Choroid plexus epithelial cell (primary cell): ENCODE data around the gene CNTN5.

Source experiments
- DNase-seq: peaks from one replicate; pipeline ENCODE4 v3.0.0-alpha.2; 2010; ENCODE audit warnings: low read depth
- H3K4me3 ChIP-seq: 2 replicates; pipeline ENCODE4 v1.5.1; 2011; ENCODE audit warnings: low read depth, mild to moderate bottlenecking, control low read depth, low read length, moderate library complexity
- TF ChIP-seq, protein P1 (sequence below): conservative IDR thresholded peaks from 2 replicates; pipeline ENCODE4 v1.5.1; 2011; ENCODE audit warnings: low read depth, mild to moderate bottlenecking, control low read depth, inconsistent platforms, low read length, moderate library complexity

CNTN5 gene

DNA sequence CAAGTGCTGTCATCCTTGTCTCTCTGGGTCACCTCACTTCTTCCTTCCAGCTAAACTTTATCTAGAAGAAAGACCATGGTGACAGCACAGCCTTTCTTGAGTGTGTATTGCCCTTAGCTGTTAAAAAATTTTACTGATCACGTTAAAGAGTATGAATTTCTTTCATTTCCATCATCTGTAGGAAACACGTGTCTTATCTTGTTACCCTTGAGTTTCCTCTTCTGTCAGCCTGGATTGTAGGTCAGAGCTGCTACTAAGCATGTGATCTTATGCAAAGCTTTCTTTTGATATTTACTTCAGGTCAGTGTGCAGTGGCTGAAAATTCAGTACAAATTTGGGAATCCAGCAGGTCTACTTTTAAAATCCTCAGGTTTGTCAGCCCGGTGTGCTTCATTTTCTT lies 1154.1 kb downstream of the CNTN5 start:
- TF ChIP-seq, protein P1, sequence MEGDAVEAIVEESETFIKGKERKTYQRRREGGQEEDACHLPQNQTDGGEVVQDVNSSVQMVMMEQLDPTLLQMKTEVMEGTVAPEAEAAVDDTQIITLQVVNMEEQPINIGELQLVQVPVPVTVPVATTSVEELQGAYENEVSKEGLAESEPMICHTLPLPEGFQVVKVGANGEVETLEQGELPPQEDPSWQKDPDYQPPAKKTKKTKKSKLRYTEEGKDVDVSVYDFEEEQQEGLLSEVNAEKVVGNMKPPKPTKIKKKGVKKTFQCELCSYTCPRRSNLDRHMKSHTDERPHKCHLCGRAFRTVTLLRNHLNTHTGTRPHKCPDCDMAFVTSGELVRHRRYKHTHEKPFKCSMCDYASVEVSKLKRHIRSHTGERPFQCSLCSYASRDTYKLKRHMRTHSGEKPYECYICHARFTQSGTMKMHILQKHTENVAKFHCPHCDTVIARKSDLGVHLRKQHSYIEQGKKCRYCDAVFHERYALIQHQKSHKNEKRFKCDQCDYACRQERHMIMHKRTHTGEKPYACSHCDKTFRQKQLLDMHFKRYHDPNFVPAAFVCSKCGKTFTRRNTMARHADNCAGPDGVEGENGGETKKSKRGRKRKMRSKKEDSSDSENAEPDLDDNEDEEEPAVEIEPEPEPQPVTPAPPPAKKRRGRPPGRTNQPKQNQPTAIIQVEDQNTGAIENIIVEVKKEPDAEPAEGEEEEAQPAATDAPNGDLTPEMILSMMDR, result no peak
- no peak for DNase-seq
- H3K4me3 ChIP-seq, result no peak overlapping the region

DNA sequence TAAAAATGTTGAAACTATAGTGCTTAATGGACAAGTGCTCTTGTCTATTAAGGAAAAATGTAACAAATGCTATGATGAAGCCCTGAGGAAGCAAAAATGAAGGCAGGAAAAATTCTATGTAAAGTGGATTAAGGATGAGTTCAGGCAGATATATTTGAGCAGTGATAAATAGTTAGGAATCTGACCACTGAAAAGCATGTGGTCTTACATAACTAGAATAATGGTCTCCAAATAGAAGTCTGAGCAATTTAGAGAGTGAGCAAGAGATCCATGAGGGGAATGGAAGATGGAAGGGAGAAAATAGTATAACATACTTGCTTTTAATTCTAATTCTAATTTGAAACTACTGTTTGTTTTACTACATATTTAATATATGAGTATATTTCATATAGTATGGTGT lies 1155.7 kb downstream of the CNTN5 start:
- H3K4me3 ChIP-seq, result no peak overlapping the region
- TF ChIP-seq, protein P1, result no peak
- DNase-seq, result no peak

DNA sequence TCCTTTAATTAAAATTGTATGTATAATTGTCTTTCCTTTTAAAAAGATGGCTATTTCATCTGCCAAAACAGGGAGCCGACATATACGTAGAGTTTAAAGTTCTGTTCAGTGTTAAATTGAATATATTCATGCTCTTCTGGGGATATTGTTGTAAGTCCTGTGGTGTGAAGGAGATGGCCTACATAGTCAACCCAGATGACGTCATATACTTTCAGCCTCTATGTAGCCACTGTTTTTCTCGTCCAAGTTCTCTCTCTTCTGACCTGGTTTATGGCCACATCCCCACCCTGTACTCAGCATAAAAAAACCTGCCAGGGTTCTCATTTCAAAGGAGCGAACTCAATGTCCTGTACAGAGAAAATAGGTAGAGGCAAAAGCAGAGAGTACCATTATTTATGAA lies 1156.9 kb downstream of the CNTN5 start:
- no peak for DNase-seq

DNA sequence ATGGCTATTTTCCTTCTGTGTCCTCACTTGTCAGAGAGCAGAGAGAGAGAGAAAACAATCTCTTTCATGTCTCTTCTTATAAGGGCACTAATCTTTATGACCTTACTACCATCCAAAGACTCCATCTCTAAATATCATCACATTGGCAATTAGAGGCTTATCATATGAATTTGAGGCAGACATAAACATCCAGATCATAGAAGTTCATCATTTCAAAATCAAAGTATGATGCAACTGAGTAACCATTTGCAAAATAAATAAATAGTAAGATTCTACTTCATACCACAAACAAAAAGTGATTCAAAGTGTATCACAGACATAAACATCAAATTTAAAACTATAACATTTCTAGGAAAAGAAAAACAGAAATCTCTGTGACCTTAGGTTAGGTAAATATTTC lies 1161.6 kb downstream of the CNTN5 start:
- TF ChIP-seq, protein P1, result no peak
- no peak overlapping the region for H3K4me3 ChIP-seq
- peak; percentile 2 for DNase-seq

More for the DNA sequence above, 1156.9 kb downstream of the CNTN5 start:
- TF ChIP-seq, protein P1, result no peak
- H3K4me3 ChIP-seq, result no peak overlapping the region

DNA sequence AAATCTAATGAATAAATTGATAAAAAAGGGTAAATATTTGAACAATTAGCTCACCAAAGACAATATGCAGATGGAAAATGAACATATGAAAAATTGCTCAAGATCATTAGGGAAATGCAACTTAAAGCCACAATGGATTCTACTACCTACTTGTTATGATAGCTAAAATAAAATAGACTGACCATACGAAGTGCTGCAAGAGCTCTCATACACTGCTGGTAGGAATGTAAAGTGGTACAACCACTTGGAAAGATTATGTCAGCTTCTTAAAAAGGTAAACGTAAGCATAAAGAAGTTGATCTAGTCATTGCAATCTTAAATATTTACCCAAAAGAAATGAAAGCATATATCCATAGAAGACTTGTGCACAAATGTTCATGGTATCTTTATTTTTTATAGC lies 1162.2 kb downstream of the CNTN5 start:
- DNase-seq, result peak; percentile 3
- TF ChIP-seq, protein P1, result no peak

DNA sequence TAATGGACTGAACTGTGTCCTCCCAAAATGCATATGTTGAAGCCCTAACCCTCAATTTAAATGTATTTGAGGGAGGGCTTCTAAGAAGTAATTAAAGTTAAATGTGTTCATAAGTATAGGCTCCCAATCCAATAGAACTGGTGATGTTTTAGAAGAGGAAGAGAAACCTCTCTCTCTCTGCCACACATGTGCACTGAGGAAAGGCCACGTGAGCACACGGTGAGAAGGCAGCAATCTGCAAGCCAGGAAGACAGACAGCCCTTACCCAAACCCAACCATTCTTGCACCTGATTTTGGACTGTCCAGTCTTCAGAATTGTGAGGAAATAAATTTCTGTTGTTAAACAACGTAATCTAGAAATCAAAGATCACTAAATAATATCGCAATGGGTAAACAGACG lies 1164.8 kb downstream of the CNTN5 start:
- DNase-seq, result no peak
- TF ChIP-seq, protein P1, result no peak
- H3K4me3 ChIP-seq, result no peak overlapping the region

More for the DNA sequence above, 1162.2 kb downstream of the CNTN5 start:
- H3K4me3 ChIP-seq, result no peak overlapping the region

DNA sequence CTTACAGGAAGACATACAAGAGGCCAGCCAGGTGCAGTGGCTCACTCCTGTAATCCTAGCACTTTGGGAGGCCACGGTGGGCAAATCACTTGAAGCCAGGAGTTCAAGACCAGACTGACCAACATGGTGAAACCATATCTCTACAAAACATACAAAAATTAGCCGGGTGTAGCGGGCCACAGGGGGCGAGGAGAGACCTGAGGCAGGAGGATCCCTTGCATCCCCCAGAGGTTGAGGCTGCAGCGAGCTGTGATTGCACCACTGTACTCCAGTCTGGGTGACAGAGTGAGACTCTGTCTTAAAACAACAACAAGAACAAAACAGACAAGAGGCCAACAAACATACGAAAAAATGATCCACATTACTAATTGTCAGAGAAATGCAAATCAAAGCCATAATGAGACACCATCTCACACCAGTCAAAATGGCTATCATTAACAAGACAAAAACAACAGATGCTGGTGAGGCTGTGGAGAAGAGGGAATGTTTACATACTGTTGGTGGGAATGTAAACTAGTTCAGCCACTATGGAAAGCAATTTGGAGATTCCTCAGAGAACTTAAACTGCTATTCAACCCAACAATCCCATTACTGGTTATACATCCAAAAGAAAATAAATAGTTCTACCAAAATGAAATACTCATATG lies 1167.5 kb downstream of the CNTN5 start:
- no peak overlapping the region for H3K4me3 ChIP-seq
- no peak for DNase-seq
- TF ChIP-seq, protein P1, result no peak
